GM11168 (cell line): ENCODE measurements around the gene ERCC6L2.

Source experiments
- in situ Hi-C: fragments of 300-500 bp; cut with MboI; formaldehyde crosslinking; loops from one replicate; pipeline ENCODE4 v1.12.0; 2022; ENCODE audit warnings: low sequenced_read_pairs; ENCODE audit not compliant: unreplicated experiment

Gene ERCC6L2, protein sequence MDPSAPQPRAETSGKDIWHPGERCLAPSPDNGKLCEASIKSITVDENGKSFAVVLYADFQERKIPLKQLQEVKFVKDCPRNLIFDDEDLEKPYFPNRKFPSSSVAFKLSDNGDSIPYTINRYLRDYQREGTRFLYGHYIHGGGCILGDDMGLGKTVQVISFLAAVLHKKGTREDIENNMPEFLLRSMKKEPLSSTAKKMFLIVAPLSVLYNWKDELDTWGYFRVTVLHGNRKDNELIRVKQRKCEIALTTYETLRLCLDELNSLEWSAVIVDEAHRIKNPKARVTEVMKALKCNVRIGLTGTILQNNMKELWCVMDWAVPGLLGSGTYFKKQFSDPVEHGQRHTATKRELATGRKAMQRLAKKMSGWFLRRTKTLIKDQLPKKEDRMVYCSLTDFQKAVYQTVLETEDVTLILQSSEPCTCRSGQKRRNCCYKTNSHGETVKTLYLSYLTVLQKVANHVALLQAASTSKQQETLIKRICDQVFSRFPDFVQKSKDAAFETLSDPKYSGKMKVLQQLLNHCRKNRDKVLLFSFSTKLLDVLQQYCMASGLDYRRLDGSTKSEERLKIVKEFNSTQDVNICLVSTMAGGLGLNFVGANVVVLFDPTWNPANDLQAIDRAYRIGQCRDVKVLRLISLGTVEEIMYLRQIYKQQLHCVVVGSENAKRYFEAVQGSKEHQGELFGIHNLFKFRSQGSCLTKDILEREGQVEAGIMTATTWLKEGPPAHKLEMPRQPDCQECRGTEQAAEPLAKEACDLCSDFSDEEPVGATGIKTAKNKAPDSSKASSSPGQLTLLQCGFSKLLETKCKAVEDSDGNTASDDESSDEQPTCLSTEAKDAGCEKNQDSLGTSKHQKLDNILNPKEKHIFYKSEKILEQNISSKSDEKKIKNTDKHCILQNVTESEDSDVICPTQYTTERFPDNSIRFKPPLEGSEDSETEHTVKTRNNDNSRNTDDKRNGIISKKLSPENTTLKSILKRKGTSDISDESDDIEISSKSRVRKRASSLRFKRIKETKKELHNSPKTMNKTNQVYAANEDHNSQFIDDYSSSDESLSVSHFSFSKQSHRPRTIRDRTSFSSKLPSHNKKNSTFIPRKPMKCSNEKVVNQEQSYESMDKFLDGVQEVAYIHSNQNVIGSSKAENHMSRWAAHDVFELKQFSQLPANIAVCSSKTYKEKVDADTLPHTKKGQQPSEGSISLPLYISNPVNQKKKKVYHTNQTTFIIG (N-terminal part only)

DNA sequence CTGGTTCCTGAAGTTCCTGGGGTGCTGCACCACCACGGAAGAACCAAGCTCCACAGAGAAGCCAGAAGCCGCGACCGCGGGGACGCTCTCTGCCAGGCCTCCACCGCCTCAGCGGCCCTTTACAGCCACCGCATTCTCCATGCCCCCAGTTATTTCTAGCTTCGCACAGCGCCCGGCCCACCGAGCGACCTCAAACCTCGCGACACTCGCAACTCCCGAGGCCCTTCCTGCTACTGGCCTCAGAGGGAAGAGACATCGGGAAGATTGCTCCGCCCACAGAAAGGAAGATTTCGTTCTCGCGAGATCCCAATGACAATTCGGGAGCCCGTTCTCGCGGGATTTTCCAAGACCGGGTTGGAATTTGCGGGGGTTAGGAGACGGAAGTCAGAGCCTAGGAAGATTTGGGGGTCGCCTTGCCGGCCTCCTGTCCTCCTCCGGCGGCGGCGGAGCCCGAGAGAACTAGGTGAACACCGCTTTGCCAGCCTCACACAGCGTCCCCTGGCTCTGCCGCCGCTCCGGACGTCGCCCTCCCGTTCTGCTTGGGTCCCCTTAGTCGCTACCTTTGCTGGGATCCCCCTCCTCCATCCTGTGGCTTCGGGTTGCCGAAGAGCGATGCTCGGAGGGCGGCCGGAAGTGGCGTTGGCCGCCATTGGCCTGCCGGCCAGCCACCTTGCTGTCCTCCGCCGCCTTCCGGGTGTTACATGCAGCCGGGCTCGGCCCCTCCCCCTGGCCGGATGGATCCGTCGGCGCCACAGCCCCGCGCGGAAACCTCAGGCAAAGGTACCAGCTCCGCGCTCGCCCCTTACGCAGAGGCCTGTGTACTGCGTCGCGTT is at the start of gene ERCC6L2:
Gene ERCC6L2, plus strand, starts transcription at position 387 of the 833 bp plus-strand sequence. Its CDS starts 348 bp downstream, at position 735.
- in situ Hi-C loops = no loop called here

DNA sequence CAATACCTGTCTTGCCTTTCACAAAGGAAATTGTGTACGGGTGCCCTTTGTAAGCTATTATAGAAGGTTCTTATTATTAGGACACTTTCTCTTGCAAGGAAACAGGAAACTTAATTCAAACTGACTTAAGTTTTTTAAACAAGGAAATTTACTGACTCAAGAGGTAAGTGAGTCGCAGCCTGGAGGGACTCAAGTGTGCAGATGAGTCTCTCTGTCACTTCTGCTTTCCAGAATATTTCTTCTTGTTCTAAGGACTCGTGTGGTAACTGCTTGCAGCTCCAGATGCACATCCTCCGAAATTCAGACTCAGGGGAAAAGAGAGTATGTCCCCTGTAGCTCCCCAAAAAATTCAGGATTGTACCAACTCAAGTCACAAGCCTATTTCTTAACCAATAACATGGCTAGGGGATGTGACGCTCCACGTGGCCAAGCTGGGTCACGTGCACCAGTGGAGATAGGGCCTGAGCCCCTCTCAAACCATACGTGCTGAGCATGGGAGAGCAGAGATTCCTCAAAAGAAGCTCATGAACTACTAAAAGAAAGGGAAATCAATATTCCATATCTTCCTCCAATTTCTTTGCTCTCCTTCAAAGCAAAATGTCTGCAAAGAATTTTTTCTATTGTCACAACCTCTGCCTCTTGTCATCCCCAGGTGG is 49.2 kb upstream of the ERCC6L2 start:
- in situ Hi-C loops = no loop called here

DNA sequence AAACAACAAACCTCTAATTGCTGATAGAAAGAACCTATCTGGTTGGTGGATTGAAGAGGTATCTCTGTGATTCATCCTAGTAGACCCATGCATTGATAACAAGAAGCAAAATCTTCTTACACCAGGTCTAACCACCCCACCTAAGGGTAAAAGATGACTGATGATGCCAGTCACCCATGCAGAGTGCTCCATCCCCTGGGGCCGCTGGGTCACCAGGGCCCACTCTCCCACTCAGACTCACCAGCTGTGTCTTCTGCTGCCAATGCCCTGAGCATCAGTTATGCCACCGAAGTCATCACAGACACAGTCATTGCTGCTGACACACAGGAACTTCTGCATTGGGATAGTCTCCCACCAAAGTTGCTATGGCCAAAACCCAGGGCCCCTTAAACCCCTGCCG is 44.7 kb upstream of the ERCC6L2 start:
- in situ Hi-C loops = no loop called here

DNA sequence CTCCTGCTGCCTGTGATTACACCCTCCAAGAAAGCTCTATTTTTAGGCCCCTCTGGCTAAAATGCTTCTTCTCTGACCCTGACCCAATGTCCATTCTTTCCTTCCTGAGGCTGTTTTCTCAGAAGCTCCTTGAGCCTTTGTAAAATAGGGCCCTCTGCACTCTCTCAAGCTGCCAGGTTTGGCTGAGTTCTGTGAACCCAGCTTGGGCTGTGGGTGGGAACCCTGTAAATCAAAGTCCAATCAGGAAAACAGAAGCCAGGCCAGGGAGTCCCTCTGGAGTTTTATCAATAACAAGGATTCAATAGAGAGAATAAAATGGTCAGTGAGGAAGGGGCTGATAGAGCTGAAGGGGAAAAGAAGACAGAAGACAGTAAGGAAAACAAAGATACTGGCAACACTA is 43.7 kb upstream of the ERCC6L2 start:
- in situ Hi-C loops = no loop called here

DNA sequence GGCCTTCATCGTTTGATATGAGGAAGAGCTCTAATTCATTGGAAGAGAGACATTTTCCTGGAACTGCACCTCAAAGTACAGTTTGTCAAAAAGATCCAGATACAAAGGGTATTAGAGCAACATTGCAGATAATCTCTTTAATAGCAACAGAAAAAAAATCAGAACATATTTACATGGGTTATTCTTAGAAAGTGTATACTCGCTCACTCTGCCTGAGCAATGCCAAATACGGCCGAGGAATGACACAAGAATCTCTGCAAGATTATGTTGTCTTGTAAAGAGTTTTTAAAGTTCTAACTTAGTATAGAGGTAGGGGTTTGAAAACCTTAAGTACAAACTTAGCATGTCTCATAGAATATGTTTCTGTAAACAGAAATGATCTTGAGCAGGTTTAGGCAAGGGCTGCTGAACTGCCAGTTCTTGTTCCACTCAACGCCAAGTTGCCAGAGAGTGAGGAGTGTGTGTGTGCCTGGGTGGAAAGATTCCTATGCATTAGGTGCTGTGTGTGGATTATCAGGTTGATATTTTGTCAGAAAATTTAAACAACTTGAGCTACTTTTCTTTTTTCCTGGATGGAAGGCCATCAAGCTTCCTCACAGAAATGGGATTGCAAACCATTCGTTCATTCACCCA is 41.8 kb upstream of the ERCC6L2 start:
- in situ Hi-C loops = no loop called here

DNA sequence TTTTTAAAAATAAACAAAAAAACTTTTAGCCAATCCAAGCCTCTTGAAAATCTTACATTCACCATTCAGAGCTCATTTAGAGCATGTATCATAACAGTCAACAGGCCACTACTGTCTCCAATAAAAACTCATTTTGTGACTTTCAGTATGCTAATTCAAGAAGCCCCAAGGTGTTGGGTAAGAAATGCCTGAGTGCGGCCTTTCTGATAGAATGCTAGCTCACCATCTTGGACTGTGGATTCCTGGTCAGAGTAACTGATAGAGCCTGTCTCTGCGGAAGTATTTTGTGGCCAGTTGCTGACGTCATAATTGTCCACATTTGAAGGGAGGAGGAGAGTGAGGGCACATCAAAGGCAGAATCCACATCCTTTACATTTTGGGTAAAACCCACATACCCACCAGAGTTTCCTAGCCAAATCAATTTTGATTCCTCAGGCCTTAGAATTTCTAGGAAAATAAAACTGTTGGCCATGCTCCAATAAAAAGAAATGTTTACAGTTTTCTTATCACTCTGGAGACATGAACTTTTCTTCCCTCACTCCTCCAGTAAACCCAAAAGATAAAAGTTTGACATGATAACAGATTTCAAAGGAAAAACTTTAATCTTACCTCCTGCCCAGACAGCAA is 41.1 kb upstream of the ERCC6L2 start:
- in situ Hi-C loops = no loop called here

DNA sequence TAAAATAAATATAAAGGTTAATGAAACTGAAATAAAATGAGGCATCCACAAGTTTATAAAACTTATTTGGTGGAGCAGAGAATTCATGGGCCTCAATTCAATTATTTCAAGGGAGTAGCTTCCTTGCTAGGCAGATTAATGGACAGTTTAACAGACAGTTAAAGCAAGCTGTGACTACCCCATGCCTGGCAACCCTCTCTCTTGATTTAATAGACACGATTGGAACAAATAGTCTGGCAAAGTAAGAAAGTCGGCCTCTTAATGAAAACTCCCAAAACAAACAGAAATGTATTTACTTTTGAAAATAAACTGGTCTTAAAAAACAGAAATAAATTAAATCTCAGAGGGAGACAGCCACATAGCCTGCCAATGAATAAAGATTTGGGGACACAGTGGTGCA is 40.1 kb upstream of the ERCC6L2 start:
- in situ Hi-C loops = no loop called here

DNA sequence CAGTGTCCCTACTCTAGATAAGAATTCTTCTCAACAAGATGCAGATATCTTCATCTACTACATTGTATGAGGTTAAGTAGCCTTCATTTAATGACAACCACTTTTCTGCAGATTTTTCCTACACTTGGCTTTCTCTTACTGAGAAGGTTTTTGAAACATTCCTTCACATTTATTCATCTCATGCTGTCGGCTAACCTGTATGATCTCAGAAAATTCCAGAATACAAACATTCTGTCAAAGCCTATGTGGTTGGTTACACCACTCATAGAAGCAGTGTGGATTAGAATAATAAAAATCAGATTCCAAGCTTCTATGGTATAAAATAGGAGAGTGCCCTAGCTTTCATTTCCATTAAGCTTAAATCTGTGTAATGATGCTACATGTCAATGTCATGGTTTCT is 39.4 kb upstream of the ERCC6L2 start:
- in situ Hi-C loops = no loop called here

DNA sequence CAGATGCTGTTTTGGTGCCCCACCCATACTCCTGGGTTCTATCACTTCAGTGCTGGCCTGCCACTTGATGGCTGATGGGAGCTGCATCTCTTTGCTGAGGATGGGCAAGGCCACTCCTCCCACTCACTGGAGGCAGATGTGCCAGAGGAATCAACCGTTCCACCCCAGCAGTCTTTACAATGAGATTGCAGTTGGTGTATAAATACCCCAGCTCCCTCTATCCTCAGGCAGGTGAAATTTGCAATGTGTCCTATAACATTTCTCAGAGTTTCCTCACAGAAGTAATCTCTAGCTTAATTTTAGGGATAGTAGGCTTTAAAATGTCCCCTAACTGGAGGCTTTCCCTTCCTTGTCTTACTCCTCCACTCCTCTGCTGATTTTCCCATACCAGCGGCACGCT is 36.5 kb upstream of the ERCC6L2 start:
- in situ Hi-C loops = no loop called here

DNA sequence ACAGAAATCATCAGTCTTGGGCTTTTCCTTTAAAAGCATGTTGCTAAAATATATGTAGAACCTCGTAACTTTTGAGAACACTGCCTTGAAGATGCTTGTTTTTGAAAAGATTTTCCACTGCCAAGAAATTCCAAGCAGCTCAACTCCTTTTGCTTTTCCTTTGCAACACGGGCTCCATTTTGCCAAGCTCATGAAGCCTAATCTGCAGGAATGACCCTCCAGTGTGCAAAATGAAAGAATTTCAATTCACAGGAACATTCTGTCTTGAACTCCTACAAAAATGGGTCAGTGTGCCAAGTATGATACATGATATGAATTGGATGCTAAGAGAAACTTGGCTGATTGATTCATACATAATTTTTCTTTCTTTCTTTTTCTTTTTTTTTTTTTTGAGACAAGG is 35.4 kb upstream of the ERCC6L2 start:
- in situ Hi-C loops = no loop called here

DNA sequence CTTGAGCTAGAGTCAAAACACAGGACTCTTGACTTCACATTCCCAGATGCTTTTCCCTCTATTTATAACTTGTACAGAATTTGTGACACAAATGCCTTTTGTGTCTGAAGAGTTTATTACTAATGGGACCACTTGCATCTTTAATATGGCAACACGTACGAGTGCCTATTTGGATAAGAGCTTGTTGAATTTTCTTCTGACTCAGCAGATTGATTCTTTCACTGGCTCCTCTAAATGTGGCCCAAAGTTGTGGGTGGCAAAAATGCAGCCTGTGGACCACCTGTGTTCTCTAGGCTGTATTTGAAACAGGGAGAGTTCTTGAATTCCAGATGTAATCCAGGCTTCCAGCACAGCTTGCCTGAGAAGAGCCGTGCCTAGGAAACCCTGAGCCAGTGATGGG is 34.1 kb upstream of the ERCC6L2 start:
- in situ Hi-C loops = no loop called here

DNA sequence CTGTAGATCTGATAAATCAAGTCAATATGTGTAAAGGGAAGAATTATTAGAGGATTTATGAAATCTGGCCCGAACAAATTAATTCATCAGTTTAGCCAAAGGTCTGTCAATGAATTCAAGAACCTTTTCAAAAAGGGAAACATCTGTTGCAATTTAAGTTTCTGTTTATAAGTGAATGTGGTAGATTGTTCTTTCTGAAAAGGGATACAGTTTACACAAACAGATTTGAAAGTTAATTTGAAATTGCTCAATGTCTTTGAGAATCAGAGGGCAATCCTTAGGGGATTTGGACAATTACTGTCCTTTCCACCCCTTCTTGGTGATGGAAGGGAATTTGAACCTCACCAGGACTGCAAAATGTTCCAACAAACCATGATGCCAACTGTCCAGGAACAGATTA is 29.7 kb upstream of the ERCC6L2 start:
- in situ Hi-C loops = no loop called here

DNA sequence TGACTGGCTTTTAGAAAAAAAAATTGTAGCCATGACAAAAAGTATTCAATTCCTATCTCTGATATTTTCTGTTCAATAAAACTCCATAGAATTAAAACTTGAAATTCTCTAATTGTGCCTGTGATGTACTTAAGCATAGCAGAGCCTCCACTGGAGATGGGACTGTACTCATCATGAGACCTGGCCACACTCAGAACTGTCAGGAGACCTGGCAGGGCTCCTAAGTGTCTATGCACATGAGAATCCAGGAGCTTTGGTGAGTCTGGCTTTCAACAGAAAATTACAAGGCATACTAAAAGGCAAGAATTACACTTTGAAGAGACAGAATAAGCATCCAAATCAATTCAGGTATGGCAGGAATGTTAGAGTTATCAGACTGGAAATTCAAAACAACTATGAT is 26.7 kb upstream of the ERCC6L2 start:
- in situ Hi-C loops = no loop called here

DNA sequence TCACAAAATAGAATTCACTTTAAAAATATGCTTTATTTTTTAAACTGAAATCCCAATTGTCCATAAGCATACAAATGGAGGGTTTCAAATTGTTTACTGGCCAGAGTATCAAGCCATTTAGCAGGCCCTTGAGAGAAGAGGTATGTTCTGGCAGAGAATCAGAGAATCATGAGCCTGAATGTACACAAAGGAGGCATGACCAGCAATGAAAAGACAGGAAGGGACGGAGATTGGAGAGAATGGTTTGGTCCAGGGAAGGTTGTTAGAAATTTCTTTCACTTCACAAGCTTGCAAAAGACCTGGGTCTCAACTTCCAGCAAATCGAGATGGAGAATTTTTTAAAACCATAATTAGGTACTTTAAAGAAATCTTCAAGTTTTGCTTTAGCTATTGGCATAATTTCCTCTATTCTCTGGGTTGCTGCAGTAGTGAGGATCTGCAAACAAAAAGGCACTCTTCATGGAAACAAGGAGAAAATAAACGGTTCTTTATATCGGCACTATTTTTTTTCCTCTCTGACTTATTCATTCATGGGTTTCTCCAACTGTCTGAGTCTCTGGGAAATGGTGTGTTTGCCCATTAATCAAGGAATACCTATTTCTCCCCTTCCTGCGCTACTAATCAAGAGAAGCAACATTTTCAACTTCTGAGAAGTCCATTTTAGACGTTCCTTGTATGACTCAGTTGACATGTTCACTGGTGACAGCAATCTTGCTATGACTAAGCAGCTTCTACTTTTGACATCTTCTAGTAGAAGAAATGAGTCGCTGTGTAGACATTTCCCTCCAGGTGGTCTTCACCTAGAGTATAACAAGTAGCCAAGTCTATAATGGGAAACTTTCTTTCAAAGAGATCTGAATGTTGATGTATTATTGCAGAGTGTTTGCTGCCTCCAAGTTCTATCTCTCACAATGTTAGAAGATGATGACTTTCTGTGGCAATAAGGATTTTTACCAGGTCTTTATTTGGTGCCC is 23.1 kb upstream of the ERCC6L2 start:
- in situ Hi-C loops = no loop called here

DNA sequence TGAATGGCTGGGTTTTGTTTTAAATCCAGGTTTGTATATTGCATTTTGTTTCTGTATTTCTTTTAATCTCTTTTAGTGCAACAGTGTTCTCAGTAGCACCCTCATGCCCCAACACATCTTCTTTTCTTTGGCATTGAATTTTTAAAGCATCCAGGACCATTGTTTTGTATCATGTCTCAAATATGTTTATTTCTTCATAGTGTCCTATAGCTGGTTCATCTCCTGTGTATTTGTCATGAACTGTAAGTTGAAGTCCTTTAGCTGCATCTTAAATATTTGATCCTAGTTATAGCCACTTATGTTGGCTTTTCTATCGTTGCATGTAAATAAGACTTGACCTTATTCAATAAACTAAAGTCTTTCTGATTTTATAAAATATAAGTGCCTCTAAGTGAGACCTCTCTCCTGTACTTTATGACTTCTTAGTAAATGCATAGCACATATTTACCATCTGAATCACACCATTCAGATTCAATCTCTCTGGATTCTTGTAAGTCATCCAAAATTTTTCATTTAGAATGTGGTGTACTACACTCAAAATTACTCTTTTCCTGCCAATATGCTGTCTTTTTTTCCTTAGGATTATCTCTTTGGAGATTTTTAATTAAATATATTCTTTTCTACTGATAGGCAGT is 21.0 kb upstream of the ERCC6L2 start:
- in situ Hi-C loops = no loop called here

DNA sequence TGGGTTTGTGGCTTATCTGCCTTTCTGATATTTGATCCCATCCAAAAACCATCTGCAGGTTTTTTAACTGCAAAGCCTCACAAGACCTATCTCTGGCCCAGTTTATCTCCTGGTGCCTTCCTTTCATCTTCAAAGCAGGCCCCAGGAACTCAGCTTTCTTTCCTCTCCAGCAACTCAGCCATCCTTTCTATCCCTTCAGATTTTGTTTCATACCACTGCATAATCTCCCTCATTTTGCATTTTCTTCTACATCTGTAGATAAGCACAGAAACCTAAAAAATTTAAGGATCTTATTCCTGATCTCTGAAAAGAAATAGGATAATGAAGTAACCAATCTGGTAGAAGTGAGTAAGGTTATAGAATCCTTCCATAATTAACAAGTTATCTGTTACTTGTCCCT is 19.5 kb upstream of the ERCC6L2 start:
- in situ Hi-C loops = no loop called here

DNA sequence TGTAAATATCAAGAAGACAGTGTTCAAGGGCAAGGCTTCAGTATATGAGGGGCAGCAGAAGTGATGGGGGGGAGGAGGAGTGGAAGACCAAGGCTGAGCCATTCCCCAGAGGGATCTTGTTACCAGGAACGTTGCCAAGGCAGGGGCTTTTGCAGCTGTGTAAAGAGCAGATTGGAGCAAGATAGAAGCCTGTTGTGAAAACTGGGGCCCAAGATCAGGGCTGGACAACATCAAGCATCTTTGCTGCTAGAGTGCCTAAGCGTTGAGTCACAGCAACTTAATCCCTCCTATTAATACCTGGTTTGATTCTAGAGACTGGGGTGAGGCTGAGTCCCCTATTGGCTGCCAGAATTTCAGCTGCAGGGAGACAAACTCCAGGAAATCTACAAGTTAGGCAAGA is 18.4 kb upstream of the ERCC6L2 start:
- in situ Hi-C loops = no loop called here
